ENCODE results near the gene NFE2L3. TPM values are rescaled to one million over a fixed set of nuclear protein-coding genes. Genes with fewer than 3 reads are reported as not detected.
"Not testable (repeated sequence)": the region's sequence is repeated elsewhere in the genome, so short reads cannot be mapped to it uniquely, and the experiment has no call there.

Gene NFE2L3
- polyA plus RNA-seq, 1 experiment = 63.5 TPM

- no peak for TF ChIP-seq CTCF (IDR thresholded peaks at IDR 0.05; ENCODE audit: low read depth, low read length)
- no peak overlapping the region for H3K27ac ChIP-seq (ENCODE audit: low read depth, low read length)
- no peak for DNase-seq (ENCODE audit: low read depth, low spot score)
- POLR2A ChIA-PET = interaction anchor here (0.7 to 1.7 kb wide), 5 partner anchors 31 to 295 kb away, joined by 3 to 28 read pairs (median 4); partner anchors contain the start of genes CBX3 and HNRNPA2B1
- CTCF ChIA-PET = interaction anchor here (0.8 to 2.8 kb wide), 5 partner anchors 9 to 61 kb away, joined by 3 to 10 read pairs (median 4); partner anchors contain the start of gene CBX3
- H3K4me3 ChIP-seq (ENCODE audit: low read depth, low read length) = peak overlapping the region; percentile 61
- H3K27me3 ChIP-seq (ENCODE audit: control insufficient read depth, insufficient read depth, low read length) = no peaks in the 10 kb centered on the region
- H3K9me3 ChIP-seq (ENCODE audit: control insufficient read depth, insufficient read depth, low read length) = no peaks in the 10 kb centered on the region; the same call in 1 of the 2 replicates
These were observed 397 bp upstream of the NFE2L3 start for GRCh38 chr7:26151650-26151952.

DNA sequence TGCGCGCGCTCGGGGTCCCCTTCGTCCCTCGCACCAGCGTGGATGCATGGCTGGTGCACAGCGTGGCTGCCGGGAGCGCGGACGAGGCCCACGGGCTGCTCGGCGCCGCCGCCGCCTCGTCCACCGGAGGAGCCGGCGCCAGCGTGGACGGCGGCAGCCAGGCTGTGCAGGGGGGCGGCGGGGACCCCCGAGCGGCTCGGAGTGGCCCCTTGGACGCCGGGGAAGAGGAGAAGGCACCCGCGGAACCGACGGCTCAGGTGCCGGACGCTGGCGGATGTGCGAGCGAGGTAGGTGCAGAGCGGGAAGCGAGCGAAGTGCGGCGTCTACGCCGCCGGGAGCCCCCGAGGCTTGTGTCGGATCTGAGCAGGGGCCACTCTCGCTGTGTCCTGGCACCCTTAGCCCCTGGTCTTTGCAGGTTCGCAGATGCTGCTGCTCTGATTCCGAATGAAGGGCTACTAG lies 813 bp downstream of the NFE2L3 start:
- ChIA-PET POLR2A (interaction anchor here (1.1 to 1.7 kb wide), 3 partner anchors 8 to 48 kb away, joined by 3 to 28 read pairs (median 3); partner anchors contain the start of genes CBX3 and HNRNPA2B1), CTCF (interaction anchor here (1.2 to 2.8 kb wide), 2 partner anchors 40 to 62 kb away, joined by 4 to 9 read pairs; no protein-coding TSS in a partner anchor)
- not testable (repeated sequence) for H3K27me3 ChIP-seq (ENCODE audit: control insufficient read depth, insufficient read depth, low read length); H3K9me3 ChIP-seq (ENCODE audit: control insufficient read depth, insufficient read depth, low read length); H3K27ac ChIP-seq (ENCODE audit: low read depth, low read length); DNase-seq (ENCODE audit: low read depth, low spot score)
- peak overlapping the region; percentile 69 for H3K4me3 ChIP-seq (ENCODE audit: low read depth, low read length)

DNA sequence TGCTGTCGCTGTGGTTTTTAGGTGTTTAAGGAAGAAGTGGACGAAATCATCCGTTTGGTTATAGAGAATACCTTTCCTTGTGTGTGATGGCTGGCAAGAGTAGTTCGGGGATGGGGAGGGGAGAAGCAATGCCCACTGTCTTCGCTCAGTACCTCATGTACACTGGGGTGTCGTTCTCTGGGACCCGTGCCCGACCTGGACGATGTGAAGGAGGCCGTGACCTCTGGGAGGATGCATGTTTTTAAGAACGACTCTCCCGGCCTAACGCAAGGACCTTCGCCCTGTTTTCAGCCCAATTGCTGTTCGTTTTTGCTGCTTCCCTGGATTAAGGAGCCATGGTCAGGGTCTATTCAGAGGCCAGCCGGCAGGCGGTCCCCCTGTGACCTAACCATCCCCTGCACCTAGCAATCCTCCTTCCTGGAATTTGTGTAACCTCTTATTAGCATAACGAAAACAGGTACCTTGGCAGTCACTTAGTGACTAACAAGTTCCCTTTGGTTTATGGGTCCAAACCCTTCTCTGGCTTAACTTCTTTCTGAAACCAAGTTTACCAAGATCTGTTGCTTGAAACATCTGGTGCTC lies 1.3 kb downstream of the NFE2L3 start:
- Histone ChIP-seq H3K27ac (ENCODE audit: low read depth, low read length) (peak overlapping the region; percentile 31), H3K9me3 (ENCODE audit: control insufficient read depth, insufficient read depth, low read length) (no peaks in the 10 kb centered on the region), H3K27me3 (ENCODE audit: control insufficient read depth, insufficient read depth, low read length) (no peaks in the 10 kb centered on the region), H3K4me3 (ENCODE audit: low read depth, low read length) (peak overlapping the region; percentile 69)
- TF ChIP-seq CTCF (IDR thresholded peaks at IDR 0.05; ENCODE audit: low read depth, low read length) = no peak
- ChIA-PET CTCF (no interaction called here), POLR2A (interaction anchor here (1.7 kb wide), 1 partner anchor 48 kb away, joined by 28 read pairs; the partner anchor contains the start of genes CBX3 and HNRNPA2B1)
- DNase-seq (ENCODE audit: low read depth, low spot score) = no peak

DNA sequence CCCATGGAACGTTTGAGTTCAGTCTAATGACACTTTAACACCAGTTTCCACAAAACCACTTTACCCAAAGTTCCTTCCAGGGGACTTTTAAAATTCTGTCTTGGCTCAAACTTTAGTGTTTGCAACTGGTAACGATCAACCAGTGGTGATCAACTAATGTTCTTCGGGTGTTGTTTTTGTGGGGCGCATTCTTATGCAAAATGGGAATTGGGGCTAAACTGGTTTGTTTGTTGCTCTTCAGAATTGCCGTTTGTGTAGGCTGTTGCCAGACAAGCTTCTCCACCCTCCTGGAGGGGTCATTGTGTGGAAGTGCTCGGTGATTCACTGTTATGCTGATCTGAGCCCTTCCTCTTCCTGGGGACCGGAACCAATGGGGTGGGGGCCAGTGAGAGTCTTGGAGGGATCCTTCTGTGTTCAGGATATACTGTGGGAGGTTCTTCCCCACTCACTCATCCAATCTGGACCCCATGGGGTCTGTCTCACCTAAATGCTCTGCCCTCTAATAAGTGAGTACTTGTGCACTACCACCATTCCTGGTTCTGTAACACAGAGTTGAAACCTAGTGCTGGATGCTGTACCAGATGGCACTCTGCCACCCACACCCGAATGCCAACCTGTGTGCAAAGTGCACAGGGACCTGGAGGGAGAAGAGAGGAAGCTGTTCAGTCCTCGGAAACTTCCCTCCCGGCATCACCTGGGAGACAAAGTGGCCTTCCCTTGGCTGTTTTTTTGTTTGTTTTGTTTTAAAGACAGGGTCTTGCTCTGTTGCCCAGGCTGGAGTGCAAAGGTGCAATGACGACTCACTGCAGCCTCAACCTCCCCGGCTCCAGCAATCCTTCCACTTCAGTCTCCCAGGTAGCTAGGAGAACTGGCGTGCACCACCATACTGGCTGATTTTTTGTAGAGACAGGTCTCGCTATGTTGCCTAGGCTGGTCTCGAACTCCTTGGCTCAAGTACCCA lies 2.1 kb downstream of the NFE2L3 start:
- H3K27ac ChIP-seq (ENCODE audit: low read depth, low read length) = peak overlapping the region; percentile 85
- ChIA-PET CTCF (interaction anchor here (1.2 kb wide), 1 partner anchor 44 kb away, joined by 4 read pairs; no protein-coding TSS in a partner anchor), POLR2A (no interaction called here)
- H3K27me3 ChIP-seq (ENCODE audit: control insufficient read depth, insufficient read depth, low read length) = no peaks in the 10 kb centered on the region
- TF ChIP-seq CTCF (IDR thresholded peaks at IDR 0.05; ENCODE audit: low read depth, low read length) = no peak
- peak overlapping the region; percentile 69 for H3K4me3 ChIP-seq (ENCODE audit: low read depth, low read length)
- DNase-seq (ENCODE audit: low read depth, low spot score) = no peak
- H3K9me3 ChIP-seq (ENCODE audit: control insufficient read depth, insufficient read depth, low read length) = no peaks in the 10 kb centered on the region

DNA sequence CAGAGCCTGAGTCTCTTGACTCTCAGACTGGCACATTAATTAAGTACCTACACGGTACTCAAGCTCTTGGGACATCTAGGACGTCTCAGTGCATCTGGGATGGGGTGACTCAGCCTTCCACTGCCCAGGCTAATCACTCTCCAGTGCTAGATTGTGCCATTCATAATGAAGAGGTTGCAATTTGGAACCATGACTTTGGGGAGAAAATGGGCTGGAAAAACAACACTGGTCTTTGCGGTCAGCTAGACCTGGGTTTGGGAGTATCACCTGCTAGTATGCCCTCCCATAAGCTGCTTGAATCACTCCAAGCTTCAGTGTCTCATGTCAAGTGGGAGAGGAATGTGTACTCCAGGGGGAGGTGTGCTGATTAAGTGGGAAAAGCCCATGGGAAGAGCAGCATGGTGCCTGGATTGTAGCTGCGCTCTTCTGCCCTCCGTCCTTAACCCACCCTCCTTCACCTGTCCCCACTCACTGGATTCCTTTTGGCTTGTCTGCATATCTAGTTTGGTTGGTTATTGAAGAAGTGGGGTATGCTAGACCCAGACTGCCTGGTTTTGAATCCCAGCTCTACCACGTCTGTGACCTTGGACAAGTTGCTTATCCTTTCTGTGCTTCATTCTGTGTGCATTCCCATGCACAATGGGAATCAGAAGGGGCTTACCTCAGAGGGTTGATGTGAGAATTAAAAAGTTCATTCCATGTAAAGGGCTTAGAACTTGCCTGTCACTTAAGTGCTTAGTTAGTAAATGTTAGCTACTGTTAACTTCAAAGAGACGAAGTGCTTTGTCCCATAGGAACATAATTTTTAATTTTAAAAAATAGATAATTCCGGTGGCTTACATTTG lies 3.8 kb downstream of the NFE2L3 start:
- DNase-seq (ENCODE audit: low read depth, low spot score) = no peak
- ChIA-PET POLR2A (interaction anchor here (0.6 to 2.2 kb wide), 4 partner anchors 24 to 45 kb away, joined by 3 to 21 read pairs (median 8); partner anchors contain the start of genes CBX3 and HNRNPA2B1), CTCF (interaction anchor here (1.0 to 2.6 kb wide), 3 partner anchors 16 to 65 kb away, joined by 3 to 12 read pairs (median 7); no protein-coding TSS in a partner anchor)
- H3K9me3 ChIP-seq (ENCODE audit: control insufficient read depth, insufficient read depth, low read length) = no peaks in the 10 kb centered on the region
- H3K4me3 ChIP-seq (ENCODE audit: low read depth, low read length) = peak overlapping the region; percentile 51
- H3K27ac ChIP-seq (ENCODE audit: low read depth, low read length) = peak overlapping the region; percentile 85
- H3K27me3 ChIP-seq (ENCODE audit: control insufficient read depth, insufficient read depth, low read length) = no peaks in the 10 kb centered on the region
- TF ChIP-seq CTCF (IDR thresholded peaks at IDR 0.05; ENCODE audit: low read depth, low read length) = peak; percentile 27; the same call in 1 of the 2 replicates
